GM12872 (cell line): ENCODE data around the gene EDAR.

Source experiments
- CTCF ChIP-seq: IDR thresholded peaks from 3 replicates; pipeline ENCODE4 v1.5.1; 2011; ENCODE audit warnings: low read depth, mild to moderate bottlenecking, low read length, moderate library complexity; ENCODE audit not compliant: insufficient read depth

The EDAR gene

GRCh38 chr2:108853421-108853820 lies 135.6 kb downstream of the EDAR start:
- no peak for TF ChIP-seq CTCF

GRCh38 chr2:108852375-108852774 lies 136.6 kb downstream of the EDAR start:
- no peak for TF ChIP-seq CTCF

- TF ChIP-seq CTCF: no peak
Measured at GRCh38 chr2:108847000-108847399, 142.0 kb downstream of the EDAR start.

GRCh38 chr2:108845923-108846322 lies 143.1 kb downstream of the EDAR start:
- TF ChIP-seq CTCF: no peak
